HepG2 (cell line): Measurements from ENCODE around the gene ATP6V0D1. TPM values are rescaled to one million over a fixed set of nuclear protein-coding genes. Genes with fewer than 3 reads are reported as not detected.

ENCODE experiments used
- EEA1 ChIP-seq: sonication (generic); formaldehyde crosslinking; IDR thresholded peaks from 2 replicates; pipeline ENCODE4 v1.5.1; 2020; ENCODE audit warnings: mild to moderate bottlenecking, missing genetic modification reagents, borderline replicate concordance
- MEF2D ChIP-seq: sonication (generic); formaldehyde crosslinking; IDR thresholded peaks from 2 replicates; pipeline ENCODE4 v1.5.1; 2020; ENCODE audit warnings: mild to moderate bottlenecking, missing genetic modification reagents
- MTA1 ChIP-seq: sonication (generic); formaldehyde crosslinking; IDR thresholded peaks from 2 replicates; pipeline ENCODE4 v1.4.0; 2020; ENCODE audit warnings: missing genetic modification reagents, mild to moderate bottlenecking, borderline replicate concordance
- MYC ChIP-seq: sonication (generic); formaldehyde crosslinking; IDR thresholded peaks from 2 replicates; pipeline ENCODE4 v1.9.0; 2021; ENCODE audit warnings: missing genetic modification reagents, borderline replicate concordance
- NFIB ChIP-seq: sonication (generic); formaldehyde crosslinking; IDR thresholded peaks from 2 replicates; pipeline ENCODE4 v1.9.0; 2021; ENCODE audit warnings: missing genetic modification reagents, mild to moderate bottlenecking, borderline replicate concordance
- PHF20 ChIP-seq: sonication (generic); formaldehyde crosslinking; IDR thresholded peaks from 2 replicates; pipeline ENCODE4 v1.5.0; 2020; ENCODE audit warnings: mild to moderate bottlenecking, missing genetic modification reagents
- POLR2AphosphoS5 ChIP-seq: IDR thresholded peaks from 2 replicates; pipeline ENCODE4 v1.6.1; 2012; ENCODE audit warnings: low read depth, low read length
- ZBTB1 ChIP-seq: sonication (generic); formaldehyde crosslinking; IDR thresholded peaks from 2 replicates; pipeline ENCODE4 v1.4.0; 2020; ENCODE audit warnings: missing genetic modification reagents, borderline replicate concordance
- ZIK1 ChIP-seq: sonication (generic); formaldehyde crosslinking; IDR thresholded peaks from 2 replicates; pipeline ENCODE4 v1.5.0; 2020; ENCODE audit warnings: mild to moderate bottlenecking, low read depth, missing genetic modification reagents, borderline replicate concordance
- ZNF672 ChIP-seq: sonication (generic); formaldehyde crosslinking; IDR thresholded peaks from 2 replicates; pipeline ENCODE4 v1.8.1; 2022; ENCODE audit warnings: missing genetic modification reagents
- ZNF720 ChIP-seq: sonication (generic); formaldehyde crosslinking; IDR thresholded peaks from 2 replicates; pipeline ENCODE4 v1.4.0; 2020; ENCODE audit warnings: missing genetic modification reagents
- polyA plus RNA-seq, 8 experiments: library from polyadenylated mRNA; depleted of rRNA in 3 of 8; stranded (reverse) in 7 of 8; unstranded in 1 of 8; fragments of >200 nt; fragmentation: Illumina TruSeq in 4 of 8; extraction: Trizol in 4 of 8; gene quantifications; 2 replicates each; pipeline versions ENCODE4 v1.2.1 to v1.2.3, GENCODE V29; 2011 to 2016; ENCODE audit warnings: low read depth in 4 of 8, missing spikeins in 1 of 8, mixed read lengths in 1 of 8; ENCODE audit not compliant: insufficient read depth in 1 of 8
- total RNA-seq, 5 experiments: library from RNA; depleted of rRNA; stranded (reverse); fragments of >200 nt; fragmentation: Illumina TruSeq; extraction: Trizol; gene quantifications; 2 replicates each; pipeline ENCODE4 v1.2.3, GENCODE V29; 2016; ENCODE audit warnings: low read depth in 1 of 5
- TF ChIP-seq, protein P1 (sequence below): IDR thresholded peaks from 2 replicates; pipeline ENCODE4 v1.6.1; 2016; ENCODE audit warnings: missing genetic modification reagents, missing compliant biosample characterization
- TF ChIP-seq, protein P2 (sequence below): IDR thresholded peaks from 2 replicates; pipeline ENCODE4 v1.6.1; 2012; ENCODE audit warnings: low read depth, low read length, improper control_type of control experiment
- TF ChIP-seq, protein P3 (sequence below): sonication (generic); formaldehyde crosslinking; IDR thresholded peaks from 2 replicates; pipeline ENCODE4 v1.5.0; 2020; ENCODE audit warnings: missing genetic modification reagents
- TF ChIP-seq, protein P4 (sequence below): sonication (generic); formaldehyde crosslinking; IDR thresholded peaks from 2 replicates; pipeline ENCODE4 v1.5.0; 2020; ENCODE audit warnings: mild to moderate bottlenecking, missing genetic modification reagents, borderline replicate concordance
- TF ChIP-seq, protein P5 (sequence below): sonication (generic); formaldehyde crosslinking; IDR thresholded peaks from 2 replicates; pipeline ENCODE4 v1.5.0; 2020; ENCODE audit warnings: missing genetic modification reagents
- TF ChIP-seq, protein P6 (sequence below): sonication (generic); formaldehyde crosslinking; IDR thresholded peaks from 2 replicates; pipeline ENCODE4 v1.9.0; 2021; ENCODE audit warnings: missing genetic modification reagents, mild to moderate bottlenecking, borderline replicate concordance

ATP6V0D1 gene
- total and polyA plus RNA-seq, 2 of the 13 experiments (the other 11 are each of a cell fraction or from before 2014, with no cell fraction given) = 51.1 to 61.3 TPM

DNA sequence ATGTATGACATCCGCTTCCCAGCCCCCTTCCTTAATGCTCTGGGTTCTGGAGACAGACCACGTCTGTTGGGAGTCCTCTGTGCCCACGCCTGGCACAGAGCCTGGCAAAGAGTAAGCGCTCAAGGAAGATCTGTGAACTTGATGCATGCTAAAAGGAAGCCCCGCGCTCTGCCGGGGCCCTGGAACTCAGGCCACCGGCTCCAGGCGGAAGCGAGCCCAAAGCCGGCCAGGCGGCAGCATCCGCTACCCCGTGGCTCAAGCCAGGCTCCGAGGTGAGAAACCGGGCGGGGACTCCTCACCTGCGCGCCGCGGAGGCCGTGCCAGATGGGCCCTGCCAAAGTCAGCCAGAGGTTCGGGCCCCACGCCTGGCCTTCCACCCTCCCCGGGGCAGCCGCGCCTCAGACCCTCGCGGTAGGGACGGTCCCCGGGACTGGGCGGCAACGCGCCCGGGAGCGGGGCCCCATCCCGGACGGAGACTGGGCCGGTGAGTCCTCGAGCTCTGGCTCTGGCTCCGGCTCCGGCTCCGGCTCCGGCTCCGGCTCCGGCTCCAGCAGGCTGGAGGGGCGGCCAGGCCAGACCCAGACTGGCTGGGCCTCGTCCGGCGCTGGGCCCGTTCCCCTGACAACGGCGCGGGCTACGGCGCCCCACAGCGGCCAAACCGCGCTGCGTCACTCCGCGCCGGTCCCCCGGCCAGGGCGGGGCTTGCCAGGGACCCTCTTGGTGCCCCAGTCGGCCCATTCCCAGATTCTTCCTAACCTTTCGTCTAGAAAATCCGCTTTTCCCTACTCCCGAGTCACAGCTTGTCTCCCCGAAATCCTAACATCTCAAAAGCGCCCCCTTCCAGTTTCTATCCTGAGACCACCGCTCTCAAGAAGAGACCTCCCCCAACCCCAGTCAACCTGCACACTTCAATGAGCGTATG is 64.8 kb downstream of the ATP6V0D1 start, which contains the start of gene ZDHHC1 (continued):
- TF ChIP-seq ZNF720 (CRISPR knock-in tag) (no peak), POLR2AphosphoS5 (no peak), EEA1 (CRISPR knock-in tag) (no peak; the same call in 1 of the 2 replicates), PHF20 (CRISPR knock-in tag) (peak; percentile 63), ZBTB1 (no peak), ZIK1 (CRISPR knock-in tag) (no peak), NFIB (no peak), MTA1 (peak; percentile 62; the same call in 1 of the 2 replicates), MEF2D (CRISPR knock-in tag) (no peak), ZNF672 (no peak), MYC (no peak)
- TF ChIP-seq, protein P1, sequence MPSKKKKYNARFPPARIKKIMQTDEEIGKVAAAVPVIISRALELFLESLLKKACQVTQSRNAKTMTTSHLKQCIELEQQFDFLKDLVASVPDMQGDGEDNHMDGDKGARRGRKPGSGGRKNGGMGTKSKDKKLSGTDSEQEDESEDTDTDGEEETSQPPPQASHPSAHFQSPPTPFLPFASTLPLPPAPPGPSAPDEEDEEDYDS (CRISPR knock-in tag) = no peak
- TF ChIP-seq, protein P2, sequence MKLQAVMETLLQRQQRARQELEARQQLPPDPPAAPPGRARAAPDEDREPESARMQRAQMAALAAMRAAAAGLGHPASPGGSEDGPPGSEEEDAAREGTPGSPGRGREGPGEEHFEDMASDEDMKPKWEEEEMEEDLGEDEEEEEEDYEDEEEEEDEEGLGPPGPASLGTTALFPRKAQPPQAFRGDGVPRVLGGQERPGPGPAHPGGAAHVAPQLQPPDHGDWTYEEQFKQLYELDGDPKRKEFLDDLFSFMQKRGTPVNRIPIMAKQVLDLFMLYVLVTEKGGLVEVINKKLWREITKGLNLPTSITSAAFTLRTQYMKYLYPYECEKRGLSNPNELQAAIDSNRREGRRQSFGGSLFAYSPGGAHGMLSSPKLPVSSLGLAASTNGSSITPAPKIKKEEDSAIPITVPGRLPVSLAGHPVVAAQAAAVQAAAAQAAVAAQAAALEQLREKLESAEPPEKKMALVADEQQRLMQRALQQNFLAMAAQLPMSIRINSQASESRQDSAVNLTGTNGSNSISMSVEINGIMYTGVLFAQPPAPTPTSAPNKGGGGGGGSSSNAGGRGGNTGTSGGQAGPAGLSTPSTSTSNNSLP = no peak
- TF ChIP-seq, protein P3, sequence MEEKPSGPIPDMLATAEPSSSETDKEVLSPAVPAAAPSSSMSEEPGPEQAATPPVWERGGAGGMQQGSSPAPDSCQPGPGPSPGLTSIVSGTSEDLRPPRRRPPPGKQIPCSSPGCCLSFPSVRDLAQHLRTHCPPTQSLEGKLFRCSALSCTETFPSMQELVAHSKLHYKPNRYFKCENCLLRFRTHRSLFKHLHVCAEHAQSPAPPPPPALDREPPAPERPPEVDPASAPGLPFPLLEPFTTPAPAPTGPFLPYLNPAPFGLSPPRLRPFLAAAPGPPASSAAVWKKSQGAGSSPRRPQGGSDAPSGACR (CRISPR knock-in tag) = 0 out of 2 replicates have a peak, but pooled peaks have one; percentile 64
- TF ChIP-seq, protein P4, sequence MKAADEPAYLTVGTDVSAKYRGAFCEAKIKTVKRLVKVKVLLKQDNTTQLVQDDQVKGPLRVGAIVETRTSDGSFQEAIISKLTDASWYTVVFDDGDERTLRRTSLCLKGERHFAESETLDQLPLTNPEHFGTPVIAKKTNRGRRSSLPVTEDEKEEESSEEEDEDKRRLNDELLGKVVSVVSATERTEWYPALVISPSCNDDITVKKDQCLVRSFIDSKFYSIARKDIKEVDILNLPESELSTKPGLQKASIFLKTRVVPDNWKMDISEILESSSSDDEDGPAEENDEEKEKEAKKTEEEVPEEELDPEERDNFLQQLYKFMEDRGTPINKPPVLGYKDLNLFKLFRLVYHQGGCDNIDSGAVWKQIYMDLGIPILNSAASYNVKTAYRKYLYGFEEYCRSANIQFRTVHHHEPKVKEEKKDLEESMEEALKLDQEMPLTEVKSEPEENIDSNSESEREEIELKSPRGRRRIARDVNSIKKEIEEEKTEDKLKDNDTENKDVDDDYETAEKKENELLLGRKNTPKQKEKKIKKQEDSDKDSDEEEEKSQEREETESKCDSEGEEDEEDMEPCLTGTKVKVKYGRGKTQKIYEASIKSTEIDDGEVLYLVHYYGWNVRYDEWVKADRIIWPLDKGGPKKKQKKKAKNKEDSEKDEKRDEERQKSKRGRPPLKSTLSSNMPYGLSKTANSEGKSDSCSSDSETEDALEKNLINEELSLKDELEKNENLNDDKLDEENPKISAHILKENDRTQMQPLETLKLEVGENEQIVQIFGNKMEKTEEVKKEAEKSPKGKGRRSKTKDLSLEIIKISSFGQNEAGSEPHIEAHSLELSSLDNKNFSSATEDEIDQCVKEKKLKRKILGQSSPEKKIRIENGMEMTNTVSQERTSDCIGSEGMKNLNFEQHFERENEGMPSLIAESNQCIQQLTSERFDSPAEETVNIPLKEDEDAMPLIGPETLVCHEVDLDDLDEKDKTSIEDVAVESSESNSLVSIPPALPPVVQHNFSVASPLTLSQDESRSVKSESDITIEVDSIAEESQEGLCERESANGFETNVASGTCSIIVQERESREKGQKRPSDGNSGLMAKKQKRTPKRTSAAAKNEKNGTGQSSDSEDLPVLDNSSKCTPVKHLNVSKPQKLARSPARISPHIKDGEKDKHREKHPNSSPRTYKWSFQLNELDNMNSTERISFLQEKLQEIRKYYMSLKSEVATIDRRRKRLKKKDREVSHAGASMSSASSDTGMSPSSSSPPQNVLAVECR = peak; percentile 84; the same call in 1 of the 2 replicates
- TF ChIP-seq, protein P5, sequence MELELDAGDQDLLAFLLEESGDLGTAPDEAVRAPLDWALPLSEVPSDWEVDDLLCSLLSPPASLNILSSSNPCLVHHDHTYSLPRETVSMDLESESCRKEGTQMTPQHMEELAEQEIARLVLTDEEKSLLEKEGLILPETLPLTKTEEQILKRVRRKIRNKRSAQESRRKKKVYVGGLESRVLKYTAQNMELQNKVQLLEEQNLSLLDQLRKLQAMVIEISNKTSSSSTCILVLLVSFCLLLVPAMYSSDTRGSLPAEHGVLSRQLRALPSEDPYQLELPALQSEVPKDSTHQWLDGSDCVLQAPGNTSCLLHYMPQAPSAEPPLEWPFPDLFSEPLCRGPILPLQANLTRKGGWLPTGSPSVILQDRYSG (CRISPR knock-in tag) = no peak
- TF ChIP-seq, protein P6, sequence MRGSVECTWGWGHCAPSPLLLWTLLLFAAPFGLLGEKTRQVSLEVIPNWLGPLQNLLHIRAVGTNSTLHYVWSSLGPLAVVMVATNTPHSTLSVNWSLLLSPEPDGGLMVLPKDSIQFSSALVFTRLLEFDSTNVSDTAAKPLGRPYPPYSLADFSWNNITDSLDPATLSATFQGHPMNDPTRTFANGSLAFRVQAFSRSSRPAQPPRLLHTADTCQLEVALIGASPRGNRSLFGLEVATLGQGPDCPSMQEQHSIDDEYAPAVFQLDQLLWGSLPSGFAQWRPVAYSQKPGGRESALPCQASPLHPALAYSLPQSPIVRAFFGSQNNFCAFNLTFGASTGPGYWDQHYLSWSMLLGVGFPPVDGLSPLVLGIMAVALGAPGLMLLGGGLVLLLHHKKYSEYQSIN (CRISPR knock-in tag) = no peak
